H1 (cell line): Measurements from ENCODE around the gene DTWD1. TPM values are rescaled to one million over a fixed set of nuclear protein-coding genes. Genes with fewer than 3 reads are reported as not detected.

Experiments
- CTCF ChIA-PET: fragments of 300-600 bp; sonication (Branson Sonifier 250); formaldehyde crosslinking; loops from one replicate; lab custom pipeline; 2021; ENCODE audit not compliant: partially characterized antibody; lab: Charles Lee
- POLR2A ChIA-PET: fragments of 300-600 bp; sonication (Branson Sonifier 250); formaldehyde crosslinking; loops from one replicate; lab custom pipeline; 2021; ENCODE audit warnings: inconsistent platforms; ENCODE audit not compliant: partially characterized antibody; lab: Charles Lee
- DNase-seq, 2 experiments: peaks; one replicate each; pipeline versions ENCODE4 v3.0.0 to v3.0.0-alpha.2; 2010 to 2022; ENCODE audit warnings: low spot score in 2 of 2, low read depth in 1 of 2, mixed read lengths in 1 of 2
- FAIRE-seq: peaks from 2 replicates; lab custom pipeline; 2011; peaks lifted over from hg19 to GRCh38; lab: Jason Lieb, UNC
- H2AFZ ChIP-seq: 2 replicates; pipeline ENCODE4 v1.8.1; 2012; ENCODE audit warnings: low read length, inconsistent platforms
- H2AK5ac ChIP-seq: 2 replicates; pipeline ENCODE4 v1.6.1; 2013; ENCODE audit warnings: low read depth, low read length
- H2BK120ac ChIP-seq: replicated peaks from 2 replicates; pipeline ENCODE3; 2013; ENCODE audit warnings: low read depth, low read length, inconsistent platforms
- H2BK12ac ChIP-seq: 2 replicates; pipeline ENCODE4 v1.6.1; 2013; ENCODE audit warnings: low read depth, low read length
- H2BK15ac ChIP-seq: 2 replicates; pipeline ENCODE4 v1.6.1; 2013; ENCODE audit warnings: low read length
- H2BK20ac ChIP-seq: 2 replicates; pipeline ENCODE4 v1.6.1; 2013; ENCODE audit warnings: low read length
- H2BK5ac ChIP-seq: 2 replicates; pipeline ENCODE4 v1.6.1; 2013; ENCODE audit warnings: low read depth, low read length
- H3K14ac ChIP-seq: 2 replicates; pipeline ENCODE4 v1.6.1; 2013; ENCODE audit warnings: inconsistent platforms; ENCODE audit not compliant: insufficient read length
- H3K18ac ChIP-seq: 2 replicates; pipeline ENCODE4 v1.6.1; 2013; ENCODE audit warnings: low read length; ENCODE audit errors: extremely low read depth
- H3K23ac ChIP-seq: 2 replicates; pipeline ENCODE4 v1.6.1; 2013; ENCODE audit warnings: inconsistent platforms; ENCODE audit not compliant: insufficient read length
- H3K23me2 ChIP-seq: 2 replicates; pipeline ENCODE4 v1.6.1; 2013; ENCODE audit warnings: low read depth, low read length
- H3K27ac ChIP-seq: 2 replicates; pipeline ENCODE4 v1.6.1; 2011; ENCODE audit warnings: low read depth, low read length, inconsistent platforms
- H3K27me3 ChIP-seq, 4 experiments: replicated peaks in 1 of 4; 1 replicate in 1 of 4; 2 replicates in 3 of 4; pipeline versions ENCODE4 v1.6.1 to v1.8.1; 2011 to 2013; ENCODE audit warnings: low read length in 3 of 4, mild to moderate bottlenecking in 3 of 4, inconsistent platforms in 2 of 4, mixed read lengths in 2 of 4, moderate library complexity in 1 of 4; ENCODE audit not compliant: control insufficient read depth in 3 of 4, insufficient read depth in 3 of 4; ENCODE audit errors: extremely low read depth in 1 of 4
- H3K36me3 ChIP-seq, 4 experiments: 2 replicates each; pipeline versions ENCODE4 v1.6.1 to v1.8.1; 2011 to 2013; ENCODE audit warnings: mild to moderate bottlenecking in 4 of 4, low read length in 3 of 4, moderate library complexity in 2 of 4, control low read depth in 1 of 4, inconsistent platforms in 1 of 4; ENCODE audit not compliant: insufficient read depth in 4 of 4, control insufficient read depth in 2 of 4
- H3K4ac ChIP-seq: replicated peaks from 2 replicates; pipeline ENCODE3; 2013; ENCODE audit warnings: low read length, low read depth, mixed read lengths, inconsistent platforms; ENCODE audit not compliant: insufficient read length
- H3K4me1 ChIP-seq, 4 experiments: replicated peaks in 1 of 4; 1 replicate in 1 of 4; 2 replicates in 3 of 4; pipeline versions ENCODE4 v1.6.1 to v1.8.1; 2011 to 2013; ENCODE audit warnings: low read length in 3 of 4, inconsistent platforms in 2 of 4, mixed read lengths in 1 of 4; ENCODE audit not compliant: insufficient read depth in 4 of 4, control insufficient read depth in 3 of 4
- H3K4me2 ChIP-seq, 2 experiments: 2 replicates each; pipeline versions ENCODE4 v1.6.1 to v1.8.1; 2011 to 2013; ENCODE audit warnings: low read depth in 2 of 2, low read length in 2 of 2, control low read depth in 1 of 2, inconsistent platforms in 1 of 2, mild to moderate bottlenecking in 1 of 2; ENCODE audit not compliant: insufficient read depth in 1 of 2
- H3K4me3 ChIP-seq, 4 experiments: fragments of 200-600, 300-600 bp in 1 of 4; sonication (generic), shearing (Covaris generic), sonication (Bioruptor Twin) in 1 of 4; 2 replicates each; pipeline versions ENCODE4 v1.5.1 to v1.8.1; 2011 to 2016; ENCODE audit warnings: low read length in 4 of 4, low read depth in 3 of 4, control low read depth in 2 of 4, inconsistent platforms in 2 of 4, mild to moderate bottlenecking in 2 of 4, mixed read lengths in 1 of 4, moderate library complexity in 1 of 4; ENCODE audit not compliant: insufficient read depth in 2 of 4; ENCODE audit errors: extremely low read depth in 1 of 4
- H3K56ac ChIP-seq: replicated peaks from 2 replicates; pipeline ENCODE3; 2013; ENCODE audit warnings: low read depth, mild to moderate bottlenecking, mixed read lengths, low read length, inconsistent platforms; ENCODE audit not compliant: insufficient read length
- H3K79me1 ChIP-seq: 2 replicates; pipeline ENCODE4 v1.6.1; 2013; ENCODE audit warnings: low read depth, low read length, control low read depth
- H3K79me2 ChIP-seq, 2 experiments: 2 replicates each; pipeline versions ENCODE4 v1.6.1 to v1.8.1; 2012 to 2013; ENCODE audit warnings: low read length in 2 of 2, mild to moderate bottlenecking in 2 of 2, inconsistent platforms in 1 of 2; ENCODE audit not compliant: insufficient read depth in 2 of 2, control insufficient read depth in 1 of 2
- H3K9ac ChIP-seq, 4 experiments: replicated peaks in 1 of 4; 1 replicate in 1 of 4; 2 replicates in 3 of 4; pipeline versions ENCODE4 v1.6.1 to v1.8.1; 2011 to 2013; ENCODE audit warnings: low read depth in 3 of 4, low read length in 3 of 4, control low read depth in 2 of 4, mild to moderate bottlenecking in 2 of 4, moderate library complexity in 2 of 4, inconsistent platforms in 1 of 4; ENCODE audit errors: extremely low read depth in 1 of 4
- H3K9me3 ChIP-seq, 2 experiments: 2 replicates each; pipeline versions ENCODE4 v1.6.1 to v1.8.1; 2012 to 2013; ENCODE audit warnings: mild to moderate bottlenecking in 2 of 2, moderate library complexity in 2 of 2, control low read depth in 1 of 2, inconsistent platforms in 1 of 2, low read depth in 1 of 2, low read length in 1 of 2, mixed read lengths in 1 of 2; ENCODE audit not compliant: insufficient read depth in 2 of 2
- H4K20me1 ChIP-seq, 2 experiments: replicated peaks in 1 of 2; 2 replicates each; pipeline versions ENCODE3 to v1.8.1; 2011 to 2013; ENCODE audit warnings: inconsistent platforms in 2 of 2, low read length in 2 of 2, mild to moderate bottlenecking in 1 of 2; ENCODE audit not compliant: insufficient read depth in 2 of 2, control insufficient read depth in 1 of 2
- H4K5ac ChIP-seq: 2 replicates; pipeline ENCODE4 v1.6.1; 2013; ENCODE audit warnings: low read length, low read depth, mixed read lengths, inconsistent platforms; ENCODE audit not compliant: insufficient read length
- H4K8ac ChIP-seq: 2 replicates; pipeline ENCODE4 v1.8.0; 2013; ENCODE audit warnings: mild to moderate bottlenecking, moderate library complexity, low read length, inconsistent platforms; ENCODE audit not compliant: insufficient read depth; ENCODE audit errors: extremely low read depth
- H4K91ac ChIP-seq: replicated peaks from 2 replicates; pipeline ENCODE3; 2013; ENCODE audit warnings: low read length, mixed read lengths, inconsistent platforms; ENCODE audit not compliant: insufficient read length
- CTCF ChIP-seq, 3 experiments: IDR thresholded peaks; 1 replicate in 2 of 3; 2 replicates in 1 of 3; pipeline versions ENCODE4 v1.5.1 to v1.6.1; 2011; ENCODE audit warnings: low read length in 3 of 3, mild to moderate bottlenecking in 3 of 3, inconsistent platforms in 2 of 3, low read depth in 1 of 3, moderate library complexity in 1 of 3; ENCODE audit not compliant: insufficient read depth in 1 of 3; ENCODE audit errors: control extremely low read depth in 1 of 3
- EGR1 ChIP-seq: IDR thresholded peaks from 2 replicates; pipeline ENCODE4 v1.6.1; 2011; ENCODE audit warnings: low read depth, low read length, borderline replicate concordance
- HDAC2 ChIP-seq, 2 experiments: fragments of 300-600 bp in 1 of 2; sonication (generic) in 1 of 2; IDR thresholded peaks; 2 replicates each; pipeline ENCODE4 v1.6.1; 2011 to 2012; ENCODE audit warnings: low read depth in 2 of 2, low read length in 2 of 2, mild to moderate bottlenecking in 2 of 2, moderate library complexity in 2 of 2, borderline replicate concordance in 1 of 2, inconsistent platforms in 1 of 2
- NANOG ChIP-seq: IDR thresholded peaks from 2 replicates; pipeline ENCODE4 v1.6.1; 2011; ENCODE audit warnings: low read length, low read depth, mild to moderate bottlenecking, inconsistent platforms; ENCODE audit not compliant: insufficient read depth, poor library complexity, severe bottlenecking
- WGBS, 2 experiments: shearing (Covaris generic) in 1 of 2; methylation state at CpG; one replicate each; pipeline versions ENCODE4 v1.1.6 to v1.1.7; 2013 to 2015; ENCODE audit warnings: low lambda C conversion rate in 2 of 2, mixed read lengths in 2 of 2, inconsistent platforms in 1 of 2, low coverage in 1 of 2, missing lambda C conversion rate in 1 of 2; ENCODE audit not compliant: insufficient replicate concordance in 2 of 2, insufficient coverage in 1 of 2, insufficient read length in 1 of 2; ENCODE audit errors: extremely low coverage in 1 of 2, missing lambda C conversion rate in 1 of 2; 5-methylcytosine and 5-hydroxymethylcytosine counted together
- long read RNA-seq, 2 experiments: library from RNA in 1 of 2; library from capped mRNA in 1 of 2; stranded (forward); transcript quantifications; one replicate each; pipeline ENCODE4 v2.0.0, GENCODE V29; 2021; ENCODE audit warnings: inconsistent platforms in 1 of 2
- polyA minus RNA-seq, 3 experiments: library from RNA; depleted of rRNA, polyadenylated mRNA; stranded (reverse); fragments of >200 nt; gene quantifications; 1 replicate in 2 of 3; 2 replicates in 1 of 3; pipeline ENCODE4 v1.2.3, GENCODE V29; 2011
- polyA plus RNA-seq, 7 experiments: library from polyadenylated mRNA; depleted of rRNA in 3 of 7; stranded (reverse) in 5 of 7; unstranded in 2 of 7; fragments of >200 nt in 5 of 7; fragments of 200-250 nt in 2 of 7; gene quantifications; 1 replicate in 5 of 7; 2 replicates in 1 of 7; 4 replicates in 1 of 7; pipeline versions ENCODE4 v1.2.1 to v1.2.3, GENCODE V29; 2011 to 2013; ENCODE audit warnings: missing spikeins in 2 of 7, mixed read lengths in 2 of 7
- total RNA-seq: library from RNA; stranded (reverse); fragmentation: NEBNext Ultra II Directional; extraction: Animal tissue kit (Norgen Biotek cat#: 25700); gene quantifications from 2 replicates; pipeline ENCODE4 v1.2.1, GENCODE V29; 2021

The DTWD1 gene
- total RNA-seq = 32.0 and 32.4 TPM in 2 replicates
- polyA plus RNA-seq (2011; rRNA removed) = 4.9 and 10.4 TPM in 2 replicates
- polyA plus RNA-seq (2011; cell fraction: cytosol; rRNA removed) = 17.0 TPM
- polyA plus RNA-seq (2011; cell fraction: nucleus; rRNA removed) = 9.1 TPM
- polyA plus RNA-seq (2012, experiment 1 of 2) = 19.0 to 39.8 TPM (median 24.6 TPM) in 4 replicates
- 14.1 TPM for polyA plus RNA-seq (2012, experiment 2 of 2)
- 15.6 TPM for polyA plus RNA-seq (2013, experiment 1 of 2)
- polyA plus RNA-seq (2013, experiment 2 of 2) = 14.7 TPM
- 10.6 and 22.3 TPM in 2 replicates for polyA minus RNA-seq (2011; rRNA and poly(A)+ RNA removed)
- polyA minus RNA-seq (2011; cell fraction: cytosol; rRNA and poly(A)+ RNA removed) = 13.3 TPM
- 49.2 TPM for polyA minus RNA-seq (2011; cell fraction: nucleus; rRNA and poly(A)+ RNA removed)
- long read RNA-seq, experiment 1, transcript DTWD1-202 (5 exons, 1,584 nt) = major isoform, 12 of 32 reads
- long read RNA-seq, experiment 1, partial matches to known transcripts = 3 of 32 reads
- long read RNA-seq, experiment 1, other reads (novel, unspliced or antisense) = 16 of 32 reads
- long read RNA-seq, experiment 2, transcript DTWD1-202 (5 exons, 1,584 nt) = major isoform, 17 of 21 reads
- long read RNA-seq, experiment 2, partial matches to known transcripts = 0 of 21 reads
- long read RNA-seq, experiment 2, other reads (novel, unspliced or antisense) = 4 of 21 reads

- H2BK120ac ChIP-seq = no peak within 1 kb of the TSS
- no peak within 1 kb of the TSS for H3K14ac ChIP-seq
- H2BK15ac ChIP-seq = no peak within 1 kb of the TSS
- no peak within 1 kb of the TSS for H2BK20ac ChIP-seq
- no peak within 1 kb of the TSS for H3K4ac ChIP-seq
- H2AFZ ChIP-seq = peak within 1 kb of the TSS; percentile 80
- peaks cover 0 to 46% of the 10 kb centered on the region in 2 experiments; a peak in 2 of 4 replicates for H3K79me2 ChIP-seq
- POLR2A ChIA-PET = interaction anchor here (0.7 to 1.5 kb wide), 3 partner anchors 24 to 529 kb away, joined by 3 read pairs; no protein-coding TSS in a partner anchor
- no peak within 1 kb of the TSS for H3K56ac ChIP-seq
- DNase-seq (peak; percentile 87 to 88), FAIRE-seq (no peak)
- peak within 1 kb of the TSS; percentile 79; the same call in 1 of the 2 replicates for H2BK5ac ChIP-seq
- peak within 1 kb of the TSS; percentile 36; the same call in 1 of the 2 replicates for H3K18ac ChIP-seq
- peaks cover 0 to 3% (median 2%) of the 10 kb centered on the region in 4 experiments; a peak in 3 of 7 replicates for H3K4me1 ChIP-seq
- H4K5ac ChIP-seq = peak within 1 kb of the TSS; percentile 73
- H3K9me3 ChIP-seq = no peaks in the 10 kb centered on the region
- peaks cover 0 to 10% (median 2%) of the 10 kb centered on the region in 4 experiments; a peak in 5 of 8 replicates for H3K36me3 ChIP-seq
- H4K20me1 ChIP-seq = no peaks in the 10 kb centered on the region
- CTCF ChIA-PET = interaction anchor here (0.6 kb wide), 2 partner anchors 211 to 657 kb away, joined by 3 read pairs; partner anchors contain the start of gene SHC4
- no peaks in the 10 kb centered on the region for H3K27me3 ChIP-seq
- peak within 1 kb of the TSS; percentile 93; the same call in 1 of the 2 replicates for H4K8ac ChIP-seq
- H3K23me2 ChIP-seq = no peaks in the 10 kb centered on the region
- peak within 1 kb of the TSS; percentile 70 to 74 for H3K4me2 ChIP-seq
- H3K9ac ChIP-seq = peak within 1 kb of the TSS; percentile 52 to 92 (median 89)
- no peak within 1 kb of the TSS for H3K23ac ChIP-seq
- H4K91ac ChIP-seq = no peak within 1 kb of the TSS
- 1% methylated on average over 59 of the region's 59 CpGs; no CpG with 5 or more reads in 1 of the 2 experiments for WGBS, 2 experiments
- no peak within 1 kb of the TSS for H2BK12ac ChIP-seq
- H3K79me1 ChIP-seq = no peaks in the 10 kb centered on the region; the same call in 1 of the 2 replicates
- H3K27ac ChIP-seq = peak within 1 kb of the TSS; percentile 79
- peak within 1 kb of the TSS; percentile 78 to 87 (median 84) for H3K4me3 ChIP-seq
- no peak within 1 kb of the TSS for H2AK5ac ChIP-seq
- no peak for TF ChIP-seq EGR1
- no peak for TF ChIP-seq NANOG
- peak; percentile 92 to 97; a peak in 3 of 4 replicates for TF ChIP-seq HDAC2 (IDR thresholded peaks at IDR 0.05; ENCODE audit: borderline replicate concordance in 1 of 2, low read depth in 2 of 2, low read length in 2 of 2)
- peak in 1 of 3 experiments; percentile 9; a peak in 1 of 4 replicates for TF ChIP-seq CTCF (IDR thresholded peaks at IDR 0.05; ENCODE audit: control extremely low read depth in 1 of 3, insufficient read depth in 1 of 3, low read depth in 1 of 3, low read length in 3 of 3)
Measured at GRCh38 chr15:49620658-49621368, at the start of gene DTWD1, which contains the start of gene FAM227B. TSS of gene DTWD1 (plus strand) at chr15:49621048. CDS start at chr15:49625168, 4,120 bp downstream. TSS of gene FAM227B (minus strand) at chr15:49620818. CDS start at chr15:49615171, 5,647 bp downstream.
